Measurements from ENCODE around the gene SFRP4. TPM values are rescaled to one million over a fixed set of nuclear protein-coding genes. Genes with fewer than 3 reads are reported as not detected.
A peak's percentile ranks its signal among the peaks of the same experiment; 100 is the strongest.

The SFRP4 gene
- total and polyA plus RNA-seq, 9 of the 15 experiments (the other 6 are each of a cell fraction or from before 2014, with no cell fraction given), result not detected

DNA sequence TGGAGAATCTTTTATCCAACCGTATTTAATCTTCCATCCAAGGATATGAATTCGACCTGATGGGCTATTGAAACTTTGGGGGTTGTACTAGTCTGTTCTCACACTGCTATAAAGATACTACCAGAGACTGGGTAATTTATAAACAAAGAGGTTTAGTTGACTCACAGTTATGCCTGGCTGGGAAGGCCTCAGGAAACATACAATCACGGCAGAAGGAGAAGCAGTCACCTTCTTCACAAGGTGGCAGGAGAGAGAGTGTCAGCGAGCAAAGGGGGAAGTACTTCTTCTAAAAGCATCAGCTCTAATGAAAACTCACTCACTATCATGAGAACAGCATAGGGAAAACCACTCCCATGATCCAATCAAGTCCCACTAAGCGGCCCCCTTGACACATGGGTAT lies 47.6 kb upstream of the SFRP4 start (continued):
- TF ChIP-seq GABPB2 (CRISPR knock-in tag; conservative IDR thresholded peaks at IDR 0.05), result no peak
- TF ChIP-seq SIN3A (IDR thresholded peaks at IDR 0.05; ENCODE audit: borderline replicate concordance in 2 of 2, control insufficient read depth in 1 of 2, low read depth in 2 of 2, low read length in 2 of 2), result no peak
- no peak for TF ChIP-seq ZNF175 (CRISPR knock-in tag; IDR thresholded peaks at IDR 0.05; ENCODE audit: low read depth)
- no peak for TF ChIP-seq ZNF431 (CRISPR knock-in tag; IDR thresholded peaks at IDR 0.05)
- no peak for TF ChIP-seq CEBPG (CRISPR knock-in tag; IDR thresholded peaks at IDR 0.05)
- TF ChIP-seq CEBPG (tag; conservative IDR thresholded peaks at IDR 0.05 in 1 of 2, IDR thresholded peaks at IDR 0.05 in 1 of 2), result no peak
- no peak for TF ChIP-seq SAFB2 (IDR thresholded peaks at IDR 0.05; ENCODE audit: borderline replicate concordance, low read depth, low read length, severe bottlenecking)

- H3K4me2 ChIP-seq (ENCODE audit: insufficient read depth, low read length), result no peak overlapping the region
- H3K27me3 ChIP-seq (ENCODE audit: control insufficient read depth in 2 of 2, insufficient read depth in 2 of 2, low read length in 2 of 2), result no peaks in the 10 kb centered on the region
- BruUV-seq (replicated peaks), result no TSS peak
- H3K4me1 ChIP-seq (replicated peaks in 1 of 2; ENCODE audit: control insufficient read depth in 2 of 2, insufficient read depth in 2 of 2, low read length in 2 of 2), result no peaks in the 10 kb centered on the region; a peak in 1 of 5 replicates
- no peaks in the 10 kb centered on the region for H3K9me1 ChIP-seq (ENCODE audit: control insufficient read depth, insufficient read depth, low read length)
- H3K27ac ChIP-seq (ENCODE audit: extremely low read depth, low read depth, low read length), result no peak overlapping the region
- ChIA-PET CTCF (ENCODE audit: low intra/inter-chr PET ratio) (no interaction called here), POLR2A (no interaction called here)
- no peaks in the 10 kb centered on the region for H4K20me1 ChIP-seq (replicated peaks; ENCODE audit: control insufficient read depth, insufficient read depth, low read length)
- no peak for DNase-seq (ENCODE audit: extremely low read depth in 1 of 4, low spot score in 3 of 4)
- no peak for ATAC-seq
- H2AFZ ChIP-seq (ENCODE audit: low read depth, low read length), result 0 out of 2 replicates have a peak overlapping the region, but pooled peaks have one; percentile 32
- in situ Hi-C loops (cut with MboI) (no loop called here), intact Hi-C loops (cut with micrococcal nuclease) (no loop called here)
- no peaks in the 10 kb centered on the region for H3K79me2 ChIP-seq (ENCODE audit: control insufficient read depth, insufficient read depth, low read length)
- H3K4me3 ChIP-seq, result no peak overlapping the region
- H3K9me3 ChIP-seq (replicated peaks; ENCODE audit: control insufficient read depth, insufficient read depth, low read depth, low read length), result no peaks in the 10 kb centered on the region
- no peak overlapping the region for H3K9ac ChIP-seq (ENCODE audit: insufficient read depth in 1 of 2, low read depth in 2 of 2, low read length in 2 of 2)
- FAIRE-seq, result no peak
- WGBS (ENCODE audit: insufficient coverage, low coverage, missing lambda C conversion rate), result 23% methylated on average over 5 of the region's 5 CpGs
- H3K36me3 ChIP-seq (ENCODE audit: control insufficient read depth, insufficient read depth, low read length), result no peaks in the 10 kb centered on the region
- TF ChIP-seq HDAC3 (IDR thresholded peaks at IDR 0.05; ENCODE audit: borderline replicate concordance, partially characterized antibody) (no peak), ZBTB49 (CRISPR knock-in tag; IDR thresholded peaks at IDR 0.05; ENCODE audit: borderline replicate concordance) (no peak), PHF21A (IDR thresholded peaks at IDR 0.05; ENCODE audit: borderline replicate concordance, low read depth) (no peak), ZNF77 (CRISPR knock-in tag; IDR thresholded peaks at IDR 0.05) (no peak), ZBTB8A (IDR thresholded peaks at IDR 0.05; ENCODE audit: partially characterized antibody) (no peak), ZNF347 (CRISPR knock-in tag; IDR thresholded peaks at IDR 0.05; ENCODE audit: low read depth) (no peak), ELF2 (CRISPR knock-in tag; IDR thresholded peaks at IDR 0.05) (no peak), KAT2B (IDR thresholded peaks at IDR 0.05; ENCODE audit: low read depth, low read length) (no peak), MAFG (tag; conservative IDR thresholded peaks at IDR 0.05) (no peak), ATF6 (CRISPR knock-in tag; IDR thresholded peaks at IDR 0.05) (no peak), CHD4 (IDR thresholded peaks at IDR 0.05; ENCODE audit: insufficient read depth, insufficient replicate concordance, low read depth, low read length, poor library complexity, severe bottlenecking) (no peak), DNMT1 (IDR thresholded peaks at IDR 0.05) (no peak)
Observed at GRCh38 chr7:37961251-37961650, 44.6 kb upstream of the SFRP4 start.
